Measurements from ENCODE around the gene GUCY2D.

DNA sequence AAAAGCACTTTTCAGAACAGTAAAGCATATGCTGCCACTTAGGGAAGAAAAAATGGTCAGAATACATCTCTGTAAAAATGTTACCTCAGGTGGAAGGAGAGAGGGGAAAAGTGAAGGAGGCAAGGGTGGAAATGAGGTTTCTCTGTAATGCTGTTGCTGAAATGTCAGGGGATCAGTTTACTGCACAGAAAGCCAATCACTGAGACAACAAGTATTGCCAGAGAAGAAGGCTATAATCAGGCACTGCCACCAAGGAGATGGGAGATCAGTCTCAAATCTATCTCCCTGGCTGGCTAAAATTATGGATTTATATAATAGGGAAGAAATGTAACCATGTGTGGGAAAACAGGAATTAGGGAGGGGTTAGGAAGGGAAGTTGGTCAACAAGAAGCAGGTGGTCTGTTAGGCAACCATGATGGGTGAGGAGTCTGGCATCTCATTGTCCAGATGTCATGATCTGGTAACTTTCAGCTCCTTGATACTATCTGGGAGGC, 27.7 kb upstream of the GUCY2D start:
- TF ChIP-seq, protein P1, sequence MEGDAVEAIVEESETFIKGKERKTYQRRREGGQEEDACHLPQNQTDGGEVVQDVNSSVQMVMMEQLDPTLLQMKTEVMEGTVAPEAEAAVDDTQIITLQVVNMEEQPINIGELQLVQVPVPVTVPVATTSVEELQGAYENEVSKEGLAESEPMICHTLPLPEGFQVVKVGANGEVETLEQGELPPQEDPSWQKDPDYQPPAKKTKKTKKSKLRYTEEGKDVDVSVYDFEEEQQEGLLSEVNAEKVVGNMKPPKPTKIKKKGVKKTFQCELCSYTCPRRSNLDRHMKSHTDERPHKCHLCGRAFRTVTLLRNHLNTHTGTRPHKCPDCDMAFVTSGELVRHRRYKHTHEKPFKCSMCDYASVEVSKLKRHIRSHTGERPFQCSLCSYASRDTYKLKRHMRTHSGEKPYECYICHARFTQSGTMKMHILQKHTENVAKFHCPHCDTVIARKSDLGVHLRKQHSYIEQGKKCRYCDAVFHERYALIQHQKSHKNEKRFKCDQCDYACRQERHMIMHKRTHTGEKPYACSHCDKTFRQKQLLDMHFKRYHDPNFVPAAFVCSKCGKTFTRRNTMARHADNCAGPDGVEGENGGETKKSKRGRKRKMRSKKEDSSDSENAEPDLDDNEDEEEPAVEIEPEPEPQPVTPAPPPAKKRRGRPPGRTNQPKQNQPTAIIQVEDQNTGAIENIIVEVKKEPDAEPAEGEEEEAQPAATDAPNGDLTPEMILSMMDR (IDR thresholded peaks at IDR 0.05), result no peak
- TF ChIP-seq POLR2A (IDR thresholded peaks at IDR 0.05), result no peak
- TF ChIP-seq POLR2AphosphoS5 (IDR thresholded peaks at IDR 0.05), result no peak
- no peak for TF ChIP-seq EP300 (IDR thresholded peaks at IDR 0.05; ENCODE audit: low read depth)

Data from transverse colon (tissue), 4 donors.